ENCODE results near the gene NXNL1. TPM values are rescaled to one million over a fixed set of nuclear protein-coding genes. Genes with fewer than 3 reads are reported as not detected.

Gene NXNL1
- total and polyA plus RNA-seq, 2 of the 8 experiments (the other 6 are each of a cell fraction or from before 2014, with no cell fraction given): not detected

GRCh38 chr19:17451820-17452219, 8.9 kb downstream of the NXNL1 start:
- Histone ChIP-seq H3K23ac (ENCODE audit: insufficient read length) (no peak overlapping the region), H2BK20ac (ENCODE audit: low read length) (no peak overlapping the region), H2AK5ac (ENCODE audit: low read depth, low read length) (0 out of 2 replicates have a peak overlapping the region, but pooled peaks have one; percentile 55), H4K91ac (replicated peaks; ENCODE audit: insufficient read length, low read length) (no peak overlapping the region), H3K4me1 (replicated peaks in 1 of 4; ENCODE audit: control insufficient read depth in 3 of 4, insufficient read depth in 4 of 4, low read length in 3 of 4) (peaks cover 0 to 11% (median 5%) of the 10 kb centered on the region in 4 experiments; a peak in 6 of 7 replicates), H3K9ac (replicated peaks in 1 of 4; ENCODE audit: extremely low read depth in 1 of 4, low read depth in 3 of 4, low read length in 3 of 4) (no peak overlapping the region), H3K4me3 (ENCODE audit: extremely low read depth in 1 of 4, insufficient read depth in 2 of 4, low read depth in 3 of 4, low read length in 4 of 4) (no peak overlapping the region), H3K36me3 (ENCODE audit: control insufficient read depth in 2 of 4, insufficient read depth in 4 of 4, low read length in 3 of 4) (no peaks in the 10 kb centered on the region), H3K4me2 (ENCODE audit: insufficient read depth in 1 of 2, low read depth in 2 of 2, low read length in 2 of 2) (no peak overlapping the region), H3K14ac (ENCODE audit: insufficient read length) (no peak overlapping the region), H2AFZ (ENCODE audit: low read length) (no peak overlapping the region), H2BK120ac (replicated peaks; ENCODE audit: low read depth, low read length) (no peak overlapping the region), H3K79me1 (ENCODE audit: low read depth, low read length) (no peaks in the 10 kb centered on the region), H3K27me3 (replicated peaks in 1 of 4; ENCODE audit: control insufficient read depth in 3 of 4, extremely low read depth in 1 of 4, insufficient read depth in 3 of 4, low read length in 3 of 4) (peaks cover 6 to 40% (median 29%) of the 10 kb centered on the region in 4 experiments), H3K56ac (replicated peaks; ENCODE audit: insufficient read length, low read depth, low read length) (no peak overlapping the region), H3K9me3 (ENCODE audit: insufficient read depth in 2 of 2, low read depth in 1 of 2, low read length in 1 of 2) (no peaks in the 10 kb centered on the region), H2BK12ac (ENCODE audit: low read depth, low read length) (no peak overlapping the region), H3K4ac (replicated peaks; ENCODE audit: insufficient read length, low read depth, low read length) (no peak overlapping the region), H3K23me2 (ENCODE audit: low read depth, low read length) (peaks cover 3% of the 10 kb centered on the region; the same call in 1 of the 2 replicates), H3K18ac (ENCODE audit: extremely low read depth, low read length) (no peak overlapping the region), H3K79me2 (ENCODE audit: control insufficient read depth in 1 of 2, insufficient read depth in 2 of 2, low read length in 2 of 2) (no peaks in the 10 kb centered on the region), H2BK15ac (ENCODE audit: low read length) (no peak overlapping the region), H4K20me1 (replicated peaks in 1 of 2; ENCODE audit: control insufficient read depth in 1 of 2, insufficient read depth in 2 of 2, low read length in 2 of 2) (peaks cover 0 to 1% of the 10 kb centered on the region in 2 experiments), H4K8ac (ENCODE audit: extremely low read depth, insufficient read depth, low read length) (no peak overlapping the region), H4K5ac (ENCODE audit: insufficient read length, low read depth, low read length) (no peak overlapping the region), H2BK5ac (ENCODE audit: low read depth, low read length) (no peak overlapping the region), H3K27ac (ENCODE audit: low read depth, low read length) (no peak overlapping the region)
- TF ChIP-seq ZNF274 (IDR thresholded peaks at IDR 0.05; ENCODE audit: borderline replicate concordance, extremely low read depth, low read length) (no peak), KDM1A (IDR thresholded peaks at IDR 0.05; ENCODE audit: borderline replicate concordance, low read length) (peak; percentile 62; the same call in 1 of the 2 replicates), HDAC6 (IDR thresholded peaks at IDR 0.05; ENCODE audit: low read depth, low read length) (no peak)
- 90% methylated on average over 4 of the region's 4 CpGs; no CpG with 5 or more reads in 1 of the 2 experiments for WGBS, 2 experiments (ENCODE audit: extremely low coverage in 1 of 2, insufficient coverage in 1 of 2, insufficient read length in 1 of 2, insufficient replicate concordance in 2 of 2, low coverage in 1 of 2, low lambda C conversion rate in 2 of 2, missing lambda C conversion rate in 1 of 2)
- POLR2A ChIA-PET (ENCODE audit: partially characterized antibody): no interaction called here
- no peak for FAIRE-seq
- no peak for DNase-seq (ENCODE audit: low read depth in 1 of 2, low spot score in 2 of 2)
- CTCF ChIA-PET (ENCODE audit: partially characterized antibody): interaction anchor here (0.6 to 2.7 kb wide), 5 partner anchors 9 to 44 kb away, joined by 3 to 11 read pairs (median 8); no protein-coding TSS in a partner anchor

All from H1 (cell line).